ENCODE results near the gene RBKS. TPM values are rescaled to one million over a fixed set of nuclear protein-coding genes. Genes with fewer than 3 reads are reported as not detected.

RBKS gene
- total RNA-seq, 4 donors from 2014 or later: 1.5 to 3.1 (median 2.1) TPM

DNA sequence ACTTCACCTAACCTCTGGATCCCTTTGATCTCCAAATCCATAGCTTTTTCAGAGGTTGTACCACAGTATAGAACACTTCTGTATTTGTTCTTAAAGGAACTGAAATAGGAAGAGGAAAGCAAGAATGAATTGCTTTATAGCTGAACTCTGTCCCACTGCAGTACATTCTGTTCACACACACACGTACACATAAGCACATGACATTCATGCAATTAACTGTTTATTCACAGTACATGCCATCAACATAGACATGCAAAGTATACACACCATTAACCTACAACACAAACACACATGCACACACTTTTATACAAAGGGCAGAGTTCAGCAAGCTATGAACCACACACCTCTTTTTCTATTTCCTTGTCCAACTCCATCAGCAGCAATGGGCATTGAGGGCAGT, 75.4 kb downstream of the RBKS start:
- TF ChIP-seq, protein P1, sequence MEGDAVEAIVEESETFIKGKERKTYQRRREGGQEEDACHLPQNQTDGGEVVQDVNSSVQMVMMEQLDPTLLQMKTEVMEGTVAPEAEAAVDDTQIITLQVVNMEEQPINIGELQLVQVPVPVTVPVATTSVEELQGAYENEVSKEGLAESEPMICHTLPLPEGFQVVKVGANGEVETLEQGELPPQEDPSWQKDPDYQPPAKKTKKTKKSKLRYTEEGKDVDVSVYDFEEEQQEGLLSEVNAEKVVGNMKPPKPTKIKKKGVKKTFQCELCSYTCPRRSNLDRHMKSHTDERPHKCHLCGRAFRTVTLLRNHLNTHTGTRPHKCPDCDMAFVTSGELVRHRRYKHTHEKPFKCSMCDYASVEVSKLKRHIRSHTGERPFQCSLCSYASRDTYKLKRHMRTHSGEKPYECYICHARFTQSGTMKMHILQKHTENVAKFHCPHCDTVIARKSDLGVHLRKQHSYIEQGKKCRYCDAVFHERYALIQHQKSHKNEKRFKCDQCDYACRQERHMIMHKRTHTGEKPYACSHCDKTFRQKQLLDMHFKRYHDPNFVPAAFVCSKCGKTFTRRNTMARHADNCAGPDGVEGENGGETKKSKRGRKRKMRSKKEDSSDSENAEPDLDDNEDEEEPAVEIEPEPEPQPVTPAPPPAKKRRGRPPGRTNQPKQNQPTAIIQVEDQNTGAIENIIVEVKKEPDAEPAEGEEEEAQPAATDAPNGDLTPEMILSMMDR (IDR thresholded peaks at IDR 0.05; ENCODE audit: low read depth): no peak

DNA sequence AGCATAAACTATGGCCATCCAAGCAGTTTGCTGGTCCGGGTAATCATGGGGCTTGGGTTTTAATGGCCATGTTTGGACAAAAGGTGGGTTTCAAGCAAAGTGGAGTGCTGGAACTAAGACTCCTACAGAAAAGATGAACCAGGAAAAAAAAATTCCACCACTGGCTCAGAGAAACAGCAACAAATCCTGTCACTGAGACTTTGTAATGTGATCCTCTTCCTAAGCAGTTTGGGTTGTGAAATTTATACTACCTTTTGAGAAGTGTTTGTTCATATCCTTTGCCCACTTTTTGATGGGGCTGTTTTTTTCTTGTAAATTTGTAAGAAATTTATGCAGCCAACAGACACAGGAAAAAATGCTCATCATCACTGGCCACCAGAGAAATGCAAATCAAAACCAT, 78.4 kb downstream of the RBKS start:
- TF ChIP-seq, protein P1 (IDR thresholded peaks at IDR 0.05; ENCODE audit: low read depth): no peak

DNA sequence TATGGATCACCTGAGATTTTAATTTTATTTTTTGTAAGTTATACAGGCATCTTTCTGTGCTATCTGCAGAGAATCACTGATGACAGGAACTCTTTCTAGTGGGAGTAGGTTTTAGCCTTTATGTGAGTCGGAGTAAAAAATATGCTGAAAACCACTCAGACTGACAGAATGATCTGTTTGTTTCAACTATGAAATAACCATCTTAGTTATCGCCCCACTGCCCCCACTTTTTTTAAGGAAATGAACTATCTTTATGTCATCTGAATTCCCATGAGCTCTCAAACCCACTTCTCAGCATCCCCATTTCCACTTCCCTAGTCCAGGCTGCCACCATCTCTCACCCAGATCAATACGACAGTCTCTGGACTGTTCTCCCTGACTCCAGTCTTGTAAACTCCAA, 79.7 kb downstream of the RBKS start:
- TF ChIP-seq, protein P1 (IDR thresholded peaks at IDR 0.05; ENCODE audit: low read depth): no peak

DNA sequence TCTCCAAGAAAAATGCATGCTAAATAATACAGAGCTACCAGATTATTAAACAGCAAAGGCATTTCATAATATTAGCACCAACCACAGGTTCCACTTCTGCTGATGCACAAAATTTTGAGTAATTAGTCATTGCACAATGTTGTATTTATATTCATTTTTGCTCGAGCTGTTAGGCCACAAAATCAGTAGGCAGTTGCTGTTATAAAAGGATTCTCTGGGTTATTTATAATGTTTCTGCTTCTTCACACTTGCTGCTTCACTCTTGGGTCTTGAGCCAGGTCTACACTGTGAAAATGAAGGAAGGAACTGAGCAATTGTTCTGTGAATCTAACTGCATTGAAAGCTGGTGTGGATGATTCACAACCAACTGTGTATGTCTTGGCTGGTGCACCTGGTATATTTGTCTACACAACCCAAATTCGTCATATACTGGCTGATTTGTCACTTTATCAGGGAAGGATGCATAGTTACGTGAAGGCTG, 80.4 kb downstream of the RBKS start:
- TF ChIP-seq, protein P1 (IDR thresholded peaks at IDR 0.05; ENCODE audit: low read depth): no peak

DNA sequence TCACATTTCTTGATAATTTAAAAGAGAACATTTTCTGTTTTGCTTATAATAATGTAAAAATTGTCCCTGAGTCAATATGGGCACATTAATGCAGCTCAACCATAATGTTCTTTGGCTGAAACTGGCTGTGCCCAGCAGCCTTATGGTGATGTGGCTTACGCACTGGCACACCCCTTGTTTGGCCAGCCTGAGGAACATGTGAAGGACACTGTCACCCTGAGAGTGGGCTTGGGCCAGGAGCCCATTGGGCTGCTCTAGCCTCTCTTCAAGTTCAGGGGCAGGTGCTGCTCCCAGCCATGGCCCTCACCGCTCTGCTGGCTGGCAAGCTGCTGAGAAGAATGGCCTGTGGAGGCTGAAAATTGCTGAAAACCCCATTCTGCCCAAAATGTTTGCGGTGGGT, 81.2 kb downstream of the RBKS start:
- TF ChIP-seq, protein P1 (IDR thresholded peaks at IDR 0.05; ENCODE audit: low read depth): no peak

DNA sequence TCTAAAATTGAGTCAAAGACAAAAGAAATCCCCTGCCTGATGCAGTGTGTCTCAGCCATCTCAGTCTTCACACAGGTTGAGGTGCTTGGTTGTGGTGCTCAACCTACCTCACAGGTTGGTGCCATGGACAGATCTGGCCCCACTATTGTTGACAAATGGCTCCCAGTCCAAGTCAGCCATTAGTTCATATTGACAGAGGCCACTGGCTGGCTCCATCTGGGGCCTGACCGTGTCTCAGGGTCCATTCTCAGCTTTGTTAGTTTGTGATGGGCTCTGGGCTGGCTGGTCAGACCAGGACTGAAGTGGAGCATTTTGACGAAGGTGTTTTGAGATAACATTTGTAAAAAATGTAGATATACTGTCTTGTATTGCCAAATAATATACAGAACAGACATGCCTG, 81.8 kb downstream of the RBKS start:
- TF ChIP-seq, protein P1 (IDR thresholded peaks at IDR 0.05; ENCODE audit: low read depth): no peak

DNA sequence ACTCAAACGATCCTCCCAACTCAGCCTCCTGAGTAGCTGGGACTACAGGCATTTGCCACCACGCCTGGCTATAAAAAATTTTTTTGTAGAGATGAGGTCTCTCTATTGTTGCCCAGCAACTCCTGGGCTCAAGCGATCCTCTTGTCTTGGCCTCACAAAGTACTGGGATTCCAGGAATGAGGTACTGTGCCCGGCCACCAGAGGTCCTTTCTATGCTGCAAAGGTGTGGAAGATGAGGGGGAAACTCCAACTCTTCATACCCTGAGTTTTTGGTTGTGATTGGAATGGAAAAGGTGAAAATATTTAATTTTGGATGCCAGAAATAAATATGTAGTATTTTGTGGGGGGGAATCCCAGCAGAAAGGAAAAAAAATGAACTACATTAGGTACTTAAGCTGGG, 82.7 kb downstream of the RBKS start:
- TF ChIP-seq, protein P1 (IDR thresholded peaks at IDR 0.05; ENCODE audit: low read depth): no peak
